Gastroesophageal sphincter (tissue), 4 donors: Measurements from ENCODE around the gene MAGEA8. TPM values are rescaled to one million over a fixed set of nuclear protein-coding genes. Genes with fewer than 3 reads are reported as not detected.

Experiments
- ATAC-seq: fragments of 150-250 bp; one replicate; pipeline ENCODE4 v1.9.1; 2016; ENCODE audit warnings: mild to moderate bottlenecking, moderate library complexity
- H3K27ac ChIP-seq, 4 donors: fragments of 200-600 bp; sonication (generic) in 3 of 4; 1 replicate in 3 of 4; 2 replicates in 1 of 4; pipeline ENCODE4 v1.5.1; 2016 to 2019
- H3K27me3 ChIP-seq: fragments of 200-600 bp; sonication (generic); one replicate; pipeline ENCODE4 v1.5.1; 2019
- H3K36me3 ChIP-seq, 2 donors: fragments of 200-600 bp; sonication (generic); one replicate each; pipeline ENCODE4 v1.5.1; 2019; ENCODE audit warnings: control low read depth in 1 of 2
- H3K4me1 ChIP-seq, 3 donors: fragments of 200-600 bp; sonication (generic); 1 replicate in 2 of 3; 2 replicates in 1 of 3; pipeline ENCODE4 v1.5.1; 2016 to 2019; ENCODE audit warnings: control low read depth in 2 of 3
- H3K4me3 ChIP-seq, 2 donors: fragments of 200-600 bp; sonication (generic); one replicate each; pipeline ENCODE4 v1.5.1; 2019; ENCODE audit warnings: mild to moderate bottlenecking in 1 of 2, moderate library complexity in 1 of 2
- H3K9me3 ChIP-seq, 3 donors: fragments of 200-600 bp; sonication (generic); one replicate each; pipeline ENCODE4 v1.5.1; 2017 to 2019; ENCODE audit warnings: control low read depth in 2 of 3
- EP300 ChIP-seq: sonication (generic); formaldehyde crosslinking; IDR thresholded peaks from one replicate; pipeline ENCODE4 v1.6.1; 2017; ENCODE audit warnings: antibody characterized with exemption, mild to moderate bottlenecking
- POLR2A ChIP-seq, 2 donors: fragments of 450-650 bp; IDR thresholded peaks; one replicate each; pipeline ENCODE4 v1.6.1; 2017; ENCODE audit warnings: antibody characterized with exemption in 2 of 2, mild to moderate bottlenecking in 2 of 2, moderate library complexity in 1 of 2
- POLR2AphosphoS5 ChIP-seq: sonication (generic); formaldehyde crosslinking; IDR thresholded peaks from one replicate; pipeline ENCODE4 v1.6.1; 2017; ENCODE audit warnings: antibody characterized with exemption
- WGBS, 2 donors: methylation state at CpG; one replicate each; pipeline ENCODE4 v1.1.5; 2018; ENCODE audit warnings: low coverage in 1 of 2; 5-methylcytosine and 5-hydroxymethylcytosine counted together
- total RNA-seq, 4 donors: library from RNA; depleted of rRNA; stranded (reverse); fragments of >200 nt; gene quantifications; one replicate each; pipeline ENCODE4 v1.1.0, GENCODE V29; 2016
- TF ChIP-seq, protein P1 (sequence below), 4 experiments: fragments of 200-600 bp in 2 of 4; fragments of 450-650 bp in 2 of 4; sonication (generic) in 1 of 4; IDR thresholded peaks; one replicate each; pipeline ENCODE4 v1.5.1; 2017 to 2019; ENCODE audit warnings: antibody characterized with exemption in 4 of 4, mild to moderate bottlenecking in 2 of 4, moderate library complexity in 2 of 4

MAGEA8 gene
- total RNA-seq, 4 donors from 2014 or later, result not detected

DNA sequence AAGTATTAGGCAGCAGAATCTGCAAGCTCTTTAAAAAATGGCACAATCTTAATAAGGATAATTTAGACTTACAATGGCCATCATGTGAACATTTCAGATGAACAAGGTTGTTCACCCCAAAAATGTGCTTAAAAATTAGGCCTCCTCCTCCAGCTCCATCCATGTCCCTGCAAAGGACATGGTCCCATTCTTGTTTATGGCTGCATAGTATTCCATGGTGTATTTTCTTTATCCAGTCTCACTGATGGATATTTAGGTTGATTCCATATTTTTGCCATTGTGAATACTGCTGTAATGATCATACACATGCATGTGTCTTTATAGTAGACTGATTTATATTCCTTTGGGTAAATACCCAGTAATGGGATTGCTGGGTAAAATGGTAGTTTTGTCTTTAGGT lies 29.1 kb upstream of the MAGEA8 start:
- ATAC-seq, result no peak
- H3K4me3 ChIP-seq, result no peak overlapping the region
- no peaks in the 10 kb centered on the region for H3K36me3 ChIP-seq
- no peaks in the 10 kb centered on the region for H3K9me3 ChIP-seq
- no peak overlapping the region for H3K27ac ChIP-seq
- H3K4me1 ChIP-seq, result no peaks in the 10 kb centered on the region
- no peaks in the 10 kb centered on the region for H3K27me3 ChIP-seq
- TF ChIP-seq EP300, result no peak
- no peak for TF ChIP-seq POLR2AphosphoS5

- TF ChIP-seq POLR2AphosphoS5 (no peak), POLR2A (IDR thresholded peaks at IDR 0.05) (no peak), EP300 (no peak)
- TF ChIP-seq, protein P1, sequence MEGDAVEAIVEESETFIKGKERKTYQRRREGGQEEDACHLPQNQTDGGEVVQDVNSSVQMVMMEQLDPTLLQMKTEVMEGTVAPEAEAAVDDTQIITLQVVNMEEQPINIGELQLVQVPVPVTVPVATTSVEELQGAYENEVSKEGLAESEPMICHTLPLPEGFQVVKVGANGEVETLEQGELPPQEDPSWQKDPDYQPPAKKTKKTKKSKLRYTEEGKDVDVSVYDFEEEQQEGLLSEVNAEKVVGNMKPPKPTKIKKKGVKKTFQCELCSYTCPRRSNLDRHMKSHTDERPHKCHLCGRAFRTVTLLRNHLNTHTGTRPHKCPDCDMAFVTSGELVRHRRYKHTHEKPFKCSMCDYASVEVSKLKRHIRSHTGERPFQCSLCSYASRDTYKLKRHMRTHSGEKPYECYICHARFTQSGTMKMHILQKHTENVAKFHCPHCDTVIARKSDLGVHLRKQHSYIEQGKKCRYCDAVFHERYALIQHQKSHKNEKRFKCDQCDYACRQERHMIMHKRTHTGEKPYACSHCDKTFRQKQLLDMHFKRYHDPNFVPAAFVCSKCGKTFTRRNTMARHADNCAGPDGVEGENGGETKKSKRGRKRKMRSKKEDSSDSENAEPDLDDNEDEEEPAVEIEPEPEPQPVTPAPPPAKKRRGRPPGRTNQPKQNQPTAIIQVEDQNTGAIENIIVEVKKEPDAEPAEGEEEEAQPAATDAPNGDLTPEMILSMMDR (IDR thresholded peaks at IDR 0.05), result no peak
- no peak overlapping the region for H3K27ac ChIP-seq
- 39 to 40% methylated on average over 1 to 2 of the region's 2 CpGs for WGBS, 2 donors
- no peak overlapping the region for H3K4me3 ChIP-seq
- no peak for ATAC-seq
- H3K36me3 ChIP-seq, result no peaks in the 10 kb centered on the region
- no peaks in the 10 kb centered on the region for H3K4me1 ChIP-seq
- no peaks in the 10 kb centered on the region for H3K27me3 ChIP-seq
- H3K9me3 ChIP-seq, result no peaks in the 10 kb centered on the region
Observed at GRCh38 chrX:149853925-149854324, 27.1 kb upstream of the MAGEA8 start.

DNA sequence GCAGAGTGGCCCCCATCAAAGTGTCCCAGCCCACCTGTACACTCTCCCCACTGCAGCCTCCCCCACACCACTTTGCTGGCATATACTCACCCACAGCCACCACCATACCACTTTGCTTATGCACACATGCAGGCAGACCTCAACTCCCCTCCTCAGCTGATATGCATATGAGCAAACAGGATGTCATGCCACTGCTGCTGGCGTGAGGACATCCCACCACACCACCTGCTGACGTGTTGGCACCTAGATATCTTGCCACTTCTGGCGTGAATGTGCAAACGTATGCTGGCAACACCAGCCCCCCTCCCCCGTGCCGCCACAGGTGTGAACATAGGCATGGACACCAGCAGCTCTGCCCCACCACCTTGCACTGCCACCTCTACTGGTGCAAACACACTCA lies 22.4 kb upstream of the MAGEA8 start:
- 81% methylated on average over 4 of the region's 6 CpGs; no CpG with 5 or more reads in 1 of the 2 donors for WGBS, 2 donors
- Histone ChIP-seq H3K27me3 (no peaks in the 10 kb centered on the region), H3K4me1 (no peaks in the 10 kb centered on the region), H3K36me3 (no peaks in the 10 kb centered on the region), H3K9me3 (peaks cover 0 to 9% (median 0%) of the 10 kb centered on the region in 3 donors), H3K27ac (no peak overlapping the region), H3K4me3 (no peak overlapping the region)
- TF ChIP-seq, protein P1 (IDR thresholded peaks at IDR 0.05), result no peak
- TF ChIP-seq EP300, result no peak
- ATAC-seq, result no peak

GRCh38 chrX:149860445-149860844 lies 20.5 kb upstream of the MAGEA8 start:
- H3K4me3 ChIP-seq, result no peak overlapping the region
- peaks cover 0 to 9% (median 0%) of the 10 kb centered on the region in 3 donors for H3K9me3 ChIP-seq
- H3K36me3 ChIP-seq, result no peaks in the 10 kb centered on the region
- no peaks in the 10 kb centered on the region for H3K4me1 ChIP-seq
- TF ChIP-seq, protein P1 (IDR thresholded peaks at IDR 0.05), result no peak
- no peak for TF ChIP-seq POLR2A (IDR thresholded peaks at IDR 0.05)
- no peak for TF ChIP-seq POLR2AphosphoS5
- TF ChIP-seq EP300, result no peak
- H3K27ac ChIP-seq, result no peak overlapping the region
- no peak for ATAC-seq
- no peaks in the 10 kb centered on the region for H3K27me3 ChIP-seq

DNA sequence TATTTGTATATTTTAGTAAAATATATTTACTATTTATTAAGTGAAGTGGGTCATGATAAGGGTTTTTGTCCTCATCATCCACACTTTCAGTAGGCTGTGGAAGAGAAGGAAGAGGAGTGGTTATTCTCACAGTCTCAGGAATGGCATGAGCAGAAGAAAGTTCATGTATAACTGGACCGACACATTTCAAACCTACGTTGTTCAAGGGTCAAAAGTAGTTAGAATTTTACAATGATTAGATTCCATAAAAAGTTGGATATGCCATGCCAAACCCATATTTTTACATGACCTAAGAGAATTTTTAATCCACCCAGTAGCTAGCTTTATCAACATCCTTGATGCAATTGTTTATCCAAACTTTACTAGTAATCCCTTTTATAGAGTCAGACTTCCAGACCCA lies 15.6 kb upstream of the MAGEA8 start:
- 62 to 83% methylated on average over 2 of the region's 2 CpGs for WGBS, 2 donors
- Histone ChIP-seq H3K4me1 (no peaks in the 10 kb centered on the region), H3K36me3 (no peaks in the 10 kb centered on the region), H3K27me3 (no peaks in the 10 kb centered on the region), H3K9me3 (peaks cover 0 to 2% (median 0%) of the 10 kb centered on the region in 3 donors), H3K27ac (no peak overlapping the region), H3K4me3 (no peak overlapping the region)
- TF ChIP-seq EP300 (no peak), POLR2AphosphoS5 (no peak), POLR2A (IDR thresholded peaks at IDR 0.05) (no peak)
- TF ChIP-seq, protein P1 (IDR thresholded peaks at IDR 0.05), result no peak
- ATAC-seq, result no peak

DNA sequence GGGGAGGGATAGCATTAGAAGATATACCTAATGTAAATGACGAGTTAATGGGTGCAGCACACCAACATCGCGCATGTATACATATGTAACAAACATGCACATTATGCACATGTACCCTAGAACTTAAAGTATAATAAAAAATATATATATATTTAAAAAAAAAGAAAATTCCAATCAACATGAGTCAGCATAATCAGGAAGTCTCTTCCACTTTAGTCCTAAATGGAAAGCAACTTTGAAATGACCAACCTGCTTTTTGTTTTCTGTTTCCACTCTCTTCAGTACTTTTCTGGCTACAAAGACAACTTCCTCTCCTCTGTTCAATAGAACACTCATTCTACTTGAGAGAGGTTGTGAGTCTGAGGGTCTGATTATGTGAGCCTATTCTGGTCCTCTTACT lies 13.5 kb upstream of the MAGEA8 start:
- TF ChIP-seq, protein P1 (IDR thresholded peaks at IDR 0.05), result no peak
- TF ChIP-seq EP300 (no peak), POLR2AphosphoS5 (no peak), POLR2A (IDR thresholded peaks at IDR 0.05) (no peak)
- Histone ChIP-seq H3K4me3 (no peak overlapping the region), H3K9me3 (no peaks in the 10 kb centered on the region), H3K36me3 (no peaks in the 10 kb centered on the region), H3K4me1 (no peaks in the 10 kb centered on the region), H3K27ac (no peak overlapping the region), H3K27me3 (no peaks in the 10 kb centered on the region)
- ATAC-seq, result no peak
- 61 to 88% methylated on average over 3 of the region's 3 CpGs for WGBS, 2 donors
